Measurements from ENCODE around the gene PLXNA1. TPM values are rescaled to one million over a fixed set of nuclear protein-coding genes. Genes with fewer than 3 reads are reported as not detected.

Gene PLXNA1
- polyA plus RNA-seq, 1 of the 3 experiments (the other 2 are of a cell fraction) = 48.1 TPM

DNA sequence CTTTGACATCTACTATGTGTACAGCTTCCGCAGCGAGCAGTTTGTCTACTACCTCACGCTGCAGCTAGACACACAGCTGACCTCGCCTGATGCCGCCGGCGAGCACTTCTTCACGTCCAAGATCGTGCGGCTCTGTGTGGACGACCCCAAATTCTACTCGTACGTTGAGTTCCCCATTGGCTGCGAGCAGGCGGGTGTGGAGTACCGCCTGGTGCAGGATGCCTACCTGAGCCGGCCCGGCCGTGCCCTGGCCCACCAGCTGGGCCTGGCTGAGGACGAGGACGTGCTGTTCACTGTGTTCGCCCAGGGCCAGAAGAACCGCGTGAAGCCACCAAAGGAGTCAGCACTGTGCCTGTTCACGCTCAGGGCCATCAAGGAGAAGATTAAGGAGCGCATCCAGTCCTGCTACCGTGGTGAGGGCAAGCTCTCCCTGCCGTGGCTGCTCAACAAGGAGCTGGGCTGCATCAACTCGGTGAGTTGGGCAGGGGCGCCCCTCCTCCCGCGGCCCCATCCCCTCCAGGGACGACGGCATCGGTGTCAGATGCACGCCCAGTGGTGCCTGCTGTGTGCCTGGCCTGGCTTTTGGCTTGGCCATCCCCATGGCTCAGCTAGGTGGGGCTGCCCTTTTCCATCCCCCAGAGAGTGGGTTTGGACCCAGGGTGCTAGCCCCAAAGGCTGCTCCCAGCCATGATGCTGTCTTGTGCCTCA lies 6.6 kb downstream of the PLXNA1 start:
- no peaks in the 10 kb centered on the region for H3K9me3 ChIP-seq
- H2AFZ ChIP-seq (ENCODE audit: low read depth) = no peak overlapping the region
- H4K20me1 ChIP-seq (ENCODE audit: insufficient read depth) = peaks cover 100% of the 10 kb centered on the region
- peaks cover 0 to 49% of the 10 kb centered on the region in 2 experiments for H3K36me3 ChIP-seq (replicated peaks in 1 of 2; ENCODE audit: control insufficient read depth in 1 of 2, insufficient read depth in 2 of 2, low read length in 1 of 2)
- H3K27me3 ChIP-seq (ENCODE audit: insufficient read depth) = no peaks in the 10 kb centered on the region
- peaks cover 100% of the 10 kb centered on the region for H3K79me2 ChIP-seq (ENCODE audit: insufficient read depth)
- TF ChIP-seq SMC3 (IDR thresholded peaks at IDR 0.05; ENCODE audit: low read depth, low read length) (no peak), GABPA (IDR thresholded peaks at IDR 0.05; ENCODE audit: low read depth) (no peak), FOXM1 (IDR thresholded peaks at IDR 0.05; ENCODE audit: low read depth) (no peak), GATA2 (CRISPR knock-in tag; IDR thresholded peaks at IDR 0.05) (no peak), NRF1 (IDR thresholded peaks at IDR 0.05; ENCODE audit: low read depth, low read length) (no peak), TCF12 (IDR thresholded peaks at IDR 0.05) (no peak), POLR2AphosphoS5 (IDR thresholded peaks at IDR 0.05; ENCODE audit: low read depth, low read length) (no peak), JUND (IDR thresholded peaks at IDR 0.05) (no peak), RXRA (IDR thresholded peaks at IDR 0.05; ENCODE audit: borderline replicate concordance, low read depth) (no peak), YY1 (IDR thresholded peaks at IDR 0.05; ENCODE audit: low read depth) (no peak), SIN3A (IDR thresholded peaks at IDR 0.05; ENCODE audit: borderline replicate concordance, low read depth, low read length) (no peak), FOXJ3 (CRISPR knock-in tag; IDR thresholded peaks at IDR 0.05) (no peak)
- TF ChIP-seq, protein P1, sequence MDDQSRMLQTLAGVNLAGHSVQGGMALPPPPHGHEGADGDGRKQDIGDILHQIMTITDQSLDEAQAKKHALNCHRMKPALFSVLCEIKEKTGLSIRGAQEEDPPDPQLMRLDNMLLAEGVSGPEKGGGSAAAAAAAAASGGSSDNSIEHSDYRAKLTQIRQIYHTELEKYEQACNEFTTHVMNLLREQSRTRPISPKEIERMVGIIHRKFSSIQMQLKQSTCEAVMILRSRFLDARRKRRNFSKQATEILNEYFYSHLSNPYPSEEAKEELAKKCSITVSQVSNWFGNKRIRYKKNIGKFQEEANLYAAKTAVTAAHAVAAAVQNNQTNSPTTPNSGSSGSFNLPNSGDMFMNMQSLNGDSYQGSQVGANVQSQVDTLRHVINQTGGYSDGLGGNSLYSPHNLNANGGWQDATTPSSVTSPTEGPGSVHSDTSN (IDR thresholded peaks at IDR 0.05) = no peak
- TF ChIP-seq, protein P2, sequence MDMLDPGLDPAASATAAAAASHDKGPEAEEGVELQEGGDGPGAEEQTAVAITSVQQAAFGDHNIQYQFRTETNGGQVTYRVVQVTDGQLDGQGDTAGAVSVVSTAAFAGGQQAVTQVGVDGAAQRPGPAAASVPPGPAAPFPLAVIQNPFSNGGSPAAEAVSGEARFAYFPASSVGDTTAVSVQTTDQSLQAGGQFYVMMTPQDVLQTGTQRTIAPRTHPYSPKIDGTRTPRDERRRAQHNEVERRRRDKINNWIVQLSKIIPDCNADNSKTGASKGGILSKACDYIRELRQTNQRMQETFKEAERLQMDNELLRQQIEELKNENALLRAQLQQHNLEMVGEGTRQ (IDR thresholded peaks at IDR 0.05; ENCODE audit: borderline replicate concordance, low read depth, low read length) = no peak
- TF ChIP-seq, protein P3, sequence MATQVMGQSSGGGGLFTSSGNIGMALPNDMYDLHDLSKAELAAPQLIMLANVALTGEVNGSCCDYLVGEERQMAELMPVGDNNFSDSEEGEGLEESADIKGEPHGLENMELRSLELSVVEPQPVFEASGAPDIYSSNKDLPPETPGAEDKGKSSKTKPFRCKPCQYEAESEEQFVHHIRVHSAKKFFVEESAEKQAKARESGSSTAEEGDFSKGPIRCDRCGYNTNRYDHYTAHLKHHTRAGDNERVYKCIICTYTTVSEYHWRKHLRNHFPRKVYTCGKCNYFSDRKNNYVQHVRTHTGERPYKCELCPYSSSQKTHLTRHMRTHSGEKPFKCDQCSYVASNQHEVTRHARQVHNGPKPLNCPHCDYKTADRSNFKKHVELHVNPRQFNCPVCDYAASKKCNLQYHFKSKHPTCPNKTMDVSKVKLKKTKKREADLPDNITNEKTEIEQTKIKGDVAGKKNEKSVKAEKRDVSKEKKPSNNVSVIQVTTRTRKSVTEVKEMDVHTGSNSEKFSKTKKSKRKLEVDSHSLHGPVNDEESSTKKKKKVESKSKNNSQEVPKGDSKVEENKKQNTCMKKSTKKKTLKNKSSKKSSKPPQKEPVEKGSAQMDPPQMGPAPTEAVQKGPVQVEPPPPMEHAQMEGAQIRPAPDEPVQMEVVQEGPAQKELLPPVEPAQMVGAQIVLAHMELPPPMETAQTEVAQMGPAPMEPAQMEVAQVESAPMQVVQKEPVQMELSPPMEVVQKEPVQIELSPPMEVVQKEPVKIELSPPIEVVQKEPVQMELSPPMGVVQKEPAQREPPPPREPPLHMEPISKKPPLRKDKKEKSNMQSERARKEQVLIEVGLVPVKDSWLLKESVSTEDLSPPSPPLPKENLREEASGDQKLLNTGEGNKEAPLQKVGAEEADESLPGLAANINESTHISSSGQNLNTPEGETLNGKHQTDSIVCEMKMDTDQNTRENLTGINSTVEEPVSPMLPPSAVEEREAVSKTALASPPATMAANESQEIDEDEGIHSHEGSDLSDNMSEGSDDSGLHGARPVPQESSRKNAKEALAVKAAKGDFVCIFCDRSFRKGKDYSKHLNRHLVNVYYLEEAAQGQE (IDR thresholded peaks at IDR 0.05; ENCODE audit: low read depth, low read length) = no peak
- H3K4me1 ChIP-seq (ENCODE audit: control insufficient read depth in 1 of 2, insufficient read depth in 2 of 2, low read depth in 1 of 2, low read length in 1 of 2) = peaks cover 11 to 32% of the 10 kb centered on the region in 2 experiments; a peak in 2 of 4 replicates
- H3K4me3 ChIP-seq (ENCODE audit: low read depth in 2 of 2, low read length in 1 of 2) = no peak overlapping the region
- H3K27ac ChIP-seq (ENCODE audit: low read depth in 2 of 2, low read length in 1 of 2) = no peak overlapping the region
- WGBS (ENCODE audit: low lambda C conversion rate) = 94% methylated on average over 22 of the region's 36 CpGs
- H3K9ac ChIP-seq = no peak overlapping the region
- H3K9me2 ChIP-seq = no peaks in the 10 kb centered on the region
- no peak for DNase-seq
- ChIA-PET CTCF (interaction anchor here (0.8 to 2.5 kb wide), 3 partner anchors 10 to 466 kb away, joined by 3 to 10 read pairs (median 8); no protein-coding TSS in a partner anchor), POLR2A (no interaction called here)
- H3K4me2 ChIP-seq = no peak overlapping the region
- H3F3A ChIP-seq (replicated peaks; ENCODE audit: insufficient read depth) = no peaks in the 10 kb centered on the region

Measured in SK-N-SH (cell line).